ENCODE measurements around the gene POLD2. TPM values are rescaled to one million over a fixed set of nuclear protein-coding genes. Genes with fewer than 3 reads are reported as not detected.

The POLD2 gene
- total and polyA plus RNA-seq, 2 of the 8 experiments (the other 6 are each of a cell fraction or from before 2014, with no cell fraction given), result 148 to 214 TPM

DNA sequence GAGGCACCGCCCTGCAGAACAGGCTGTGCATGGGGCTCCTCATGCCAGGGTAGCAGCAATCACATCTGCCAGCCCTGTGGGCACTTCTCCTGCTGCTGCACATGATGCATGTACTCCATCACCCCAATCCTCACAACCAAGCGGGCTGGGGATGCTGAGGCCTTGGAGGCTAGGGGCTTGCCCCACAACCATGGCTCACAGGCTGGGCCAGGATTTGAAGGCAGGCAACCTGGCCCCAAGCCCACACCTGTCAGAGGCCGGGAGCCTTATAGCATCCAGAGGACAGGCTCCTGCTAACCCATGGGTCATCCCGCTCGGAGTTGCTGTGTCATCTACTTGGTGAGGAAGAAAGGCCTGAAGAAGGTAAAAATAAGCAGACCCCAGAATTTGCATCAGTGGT lies 43.2 kb downstream of the POLD2 start (continued):
- TF ChIP-seq, protein P1, sequence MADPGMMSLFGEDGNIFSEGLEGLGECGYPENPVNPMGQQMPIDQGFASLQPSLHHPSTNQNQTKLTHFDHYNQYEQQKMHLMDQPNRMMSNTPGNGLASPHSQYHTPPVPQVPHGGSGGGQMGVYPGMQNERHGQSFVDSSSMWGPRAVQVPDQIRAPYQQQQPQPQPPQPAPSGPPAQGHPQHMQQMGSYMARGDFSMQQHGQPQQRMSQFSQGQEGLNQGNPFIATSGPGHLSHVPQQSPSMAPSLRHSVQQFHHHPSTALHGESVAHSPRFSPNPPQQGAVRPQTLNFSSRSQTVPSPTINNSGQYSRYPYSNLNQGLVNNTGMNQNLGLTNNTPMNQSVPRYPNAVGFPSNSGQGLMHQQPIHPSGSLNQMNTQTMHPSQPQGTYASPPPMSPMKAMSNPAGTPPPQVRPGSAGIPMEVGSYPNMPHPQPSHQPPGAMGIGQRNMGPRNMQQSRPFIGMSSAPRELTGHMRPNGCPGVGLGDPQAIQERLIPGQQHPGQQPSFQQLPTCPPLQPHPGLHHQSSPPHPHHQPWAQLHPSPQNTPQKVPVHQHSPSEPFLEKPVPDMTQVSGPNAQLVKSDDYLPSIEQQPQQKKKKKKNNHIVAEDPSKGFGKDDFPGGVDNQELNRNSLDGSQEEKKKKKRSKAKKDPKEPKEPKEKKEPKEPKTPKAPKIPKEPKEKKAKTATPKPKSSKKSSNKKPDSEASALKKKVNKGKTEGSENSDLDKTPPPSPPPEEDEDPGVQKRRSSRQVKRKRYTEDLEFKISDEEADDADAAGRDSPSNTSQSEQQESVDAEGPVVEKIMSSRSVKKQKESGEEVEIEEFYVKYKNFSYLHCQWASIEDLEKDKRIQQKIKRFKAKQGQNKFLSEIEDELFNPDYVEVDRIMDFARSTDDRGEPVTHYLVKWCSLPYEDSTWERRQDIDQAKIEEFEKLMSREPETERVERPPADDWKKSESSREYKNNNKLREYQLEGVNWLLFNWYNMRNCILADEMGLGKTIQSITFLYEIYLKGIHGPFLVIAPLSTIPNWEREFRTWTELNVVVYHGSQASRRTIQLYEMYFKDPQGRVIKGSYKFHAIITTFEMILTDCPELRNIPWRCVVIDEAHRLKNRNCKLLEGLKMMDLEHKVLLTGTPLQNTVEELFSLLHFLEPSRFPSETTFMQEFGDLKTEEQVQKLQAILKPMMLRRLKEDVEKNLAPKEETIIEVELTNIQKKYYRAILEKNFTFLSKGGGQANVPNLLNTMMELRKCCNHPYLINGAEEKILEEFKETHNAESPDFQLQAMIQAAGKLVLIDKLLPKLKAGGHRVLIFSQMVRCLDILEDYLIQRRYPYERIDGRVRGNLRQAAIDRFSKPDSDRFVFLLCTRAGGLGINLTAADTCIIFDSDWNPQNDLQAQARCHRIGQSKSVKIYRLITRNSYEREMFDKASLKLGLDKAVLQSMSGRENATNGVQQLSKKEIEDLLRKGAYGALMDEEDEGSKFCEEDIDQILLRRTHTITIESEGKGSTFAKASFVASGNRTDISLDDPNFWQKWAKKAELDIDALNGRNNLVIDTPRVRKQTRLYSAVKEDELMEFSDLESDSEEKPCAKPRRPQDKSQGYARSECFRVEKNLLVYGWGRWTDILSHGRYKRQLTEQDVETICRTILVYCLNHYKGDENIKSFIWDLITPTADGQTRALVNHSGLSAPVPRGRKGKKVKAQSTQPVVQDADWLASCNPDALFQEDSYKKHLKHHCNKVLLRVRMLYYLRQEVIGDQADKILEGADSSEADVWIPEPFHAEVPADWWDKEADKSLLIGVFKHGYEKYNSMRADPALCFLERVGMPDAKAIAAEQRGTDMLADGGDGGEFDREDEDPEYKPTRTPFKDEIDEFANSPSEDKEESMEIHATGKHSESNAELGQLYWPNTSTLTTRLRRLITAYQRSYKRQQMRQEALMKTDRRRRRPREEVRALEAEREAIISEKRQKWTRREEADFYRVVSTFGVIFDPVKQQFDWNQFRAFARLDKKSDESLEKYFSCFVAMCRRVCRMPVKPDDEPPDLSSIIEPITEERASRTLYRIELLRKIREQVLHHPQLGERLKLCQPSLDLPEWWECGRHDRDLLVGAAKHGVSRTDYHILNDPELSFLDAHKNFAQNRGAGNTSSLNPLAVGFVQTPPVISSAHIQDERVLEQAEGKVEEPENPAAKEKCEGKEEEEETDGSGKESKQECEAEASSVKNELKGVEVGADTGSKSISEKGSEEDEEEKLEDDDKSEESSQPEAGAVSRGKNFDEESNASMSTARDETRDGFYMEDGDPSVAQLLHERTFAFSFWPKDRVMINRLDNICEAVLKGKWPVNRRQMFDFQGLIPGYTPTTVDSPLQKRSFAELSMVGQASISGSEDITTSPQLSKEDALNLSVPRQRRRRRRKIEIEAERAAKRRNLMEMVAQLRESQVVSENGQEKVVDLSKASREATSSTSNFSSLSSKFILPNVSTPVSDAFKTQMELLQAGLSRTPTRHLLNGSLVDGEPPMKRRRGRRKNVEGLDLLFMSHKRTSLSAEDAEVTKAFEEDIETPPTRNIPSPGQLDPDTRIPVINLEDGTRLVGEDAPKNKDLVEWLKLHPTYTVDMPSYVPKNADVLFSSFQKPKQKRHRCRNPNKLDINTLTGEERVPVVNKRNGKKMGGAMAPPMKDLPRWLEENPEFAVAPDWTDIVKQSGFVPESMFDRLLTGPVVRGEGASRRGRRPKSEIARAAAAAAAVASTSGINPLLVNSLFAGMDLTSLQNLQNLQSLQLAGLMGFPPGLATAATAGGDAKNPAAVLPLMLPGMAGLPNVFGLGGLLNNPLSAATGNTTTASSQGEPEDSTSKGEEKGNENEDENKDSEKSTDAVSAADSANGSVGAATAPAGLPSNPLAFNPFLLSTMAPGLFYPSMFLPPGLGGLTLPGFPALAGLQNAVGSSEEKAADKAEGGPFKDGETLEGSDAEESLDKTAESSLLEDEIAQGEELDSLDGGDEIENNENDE (IDR thresholded peaks at IDR 0.05; ENCODE audit: insufficient replicate concordance, low read length), result no peak
- no peak for TF ChIP-seq SUZ12 (IDR thresholded peaks at IDR 0.05; ENCODE audit: low read length)
- no peak for TF ChIP-seq YY1 (IDR thresholded peaks at IDR 0.05; ENCODE audit: low read depth, low read length)
- no peak for TF ChIP-seq TAF7 (optimal IDR thresholded peaks at IDR 0.05; ENCODE audit: borderline replicate concordance, low read depth, low read length)
- TF ChIP-seq SAP30 (IDR thresholded peaks at IDR 0.05; ENCODE audit: insufficient read depth, insufficient replicate concordance, low read length), result no peak
- no peak for TF ChIP-seq SIX5 (IDR thresholded peaks at IDR 0.05; ENCODE audit: low read depth, low read length)
- no peak for TF ChIP-seq ATF3 (IDR thresholded peaks at IDR 0.05; ENCODE audit: insufficient read depth, low read depth, low read length)
- TF ChIP-seq BACH1 (IDR thresholded peaks at IDR 0.05; ENCODE audit: low read length), result no peak
- TF ChIP-seq JUND (IDR thresholded peaks at IDR 0.05; ENCODE audit: low read length), result no peak
- TF ChIP-seq EGR1 (IDR thresholded peaks at IDR 0.05; ENCODE audit: borderline replicate concordance, low read depth, low read length), result no peak
- no peak for TF ChIP-seq SIN3A (conservative IDR thresholded peaks at IDR 0.05 in 1 of 2, IDR thresholded peaks at IDR 0.05 in 1 of 2; ENCODE audit: low read depth in 1 of 2, low read length in 2 of 2)

All from H1 (cell line).